HG03025 (cell line): ENCODE results near the gene NOX5.
"Not testable (repeated sequence)": the region's sequence is repeated elsewhere in the genome, so short reads cannot be mapped to it uniquely, and the experiment has no call there.

Source experiments
- ATAC-seq: cut with Tn5 transposase; IDR thresholded peaks from one replicate; pipeline ENCODE4 v1.9.1; 2021; ENCODE audit warnings: mild to moderate bottlenecking, moderate library complexity; ENCODE audit not compliant: unreplicated experiment, low FRiP score

NOX5 gene

GRCh38 chr15:69055251-69055650 lies 40.8 kb downstream of the NOX5 start:
- no peak for ATAC-seq

- no peak for ATAC-seq
Measured at GRCh38 chr15:69056365-69056764, 41.9 kb downstream of the NOX5 start.

GRCh38 chr15:69058830-69059556 lies 44.5 kb downstream of the NOX5 start:
- no peak for ATAC-seq

- ATAC-seq: no peak
Measured at GRCh38 chr15:69059557-69059943, 45.1 kb downstream of the NOX5 start.

- no peak for ATAC-seq
Measured at GRCh38 chr15:69060041-69060481, 45.6 kb downstream of the NOX5 start.

- ATAC-seq: no peak
Measured at GRCh38 chr15:69060744-69061143, 46.2 kb downstream of the NOX5 start.

GRCh38 chr15:69061414-69061842 lies 46.9 kb downstream of the NOX5 start:
- ATAC-seq: no peak

GRCh38 chr15:69064649-69065048 lies 50.2 kb downstream of the NOX5 start:
- ATAC-seq: no peak

- ATAC-seq: no peak
Measured at GRCh38 chr15:69066007-69066995, 51.8 kb downstream of the NOX5 start.

GRCh38 chr15:69067296-69067695 lies 52.8 kb downstream of the NOX5 start:
- no peak for ATAC-seq

- ATAC-seq: no peak
Measured at GRCh38 chr15:69068157-69068556, 53.7 kb downstream of the NOX5 start.

- not testable (repeated sequence) for ATAC-seq
Measured at GRCh38 chr15:69069290-69069689, 54.8 kb downstream of the NOX5 start.

- no peak for ATAC-seq
Measured at GRCh38 chr15:69069996-69070395, 55.5 kb downstream of the NOX5 start.

- ATAC-seq: no peak
Measured at GRCh38 chr15:69070396-69070795, 55.9 kb downstream of the NOX5 start.

GRCh38 chr15:69071260-69071659 lies 56.8 kb downstream of the NOX5 start:
- no peak for ATAC-seq

- ATAC-seq: no peak
Measured at GRCh38 chr15:69072906-69073305, 58.4 kb downstream of the NOX5 start.

- ATAC-seq: no peak
Measured at GRCh38 chr15:69074001-69074842, 59.7 kb downstream of the NOX5 start.

- ATAC-seq: no peak
Measured at GRCh38 chr15:69074843-69075224, 60.3 kb downstream of the NOX5 start.

- ATAC-seq: no peak
Measured at GRCh38 chr15:69075440-69075839, 60.9 kb downstream of the NOX5 start.

- ATAC-seq: no peak
Measured at GRCh38 chr15:69076756-69077155, 62.3 kb downstream of the NOX5 start.

- no peak for ATAC-seq
Measured at GRCh38 chr15:69078638-69079037, 64.1 kb downstream of the NOX5 start.
